ENCODE results near the gene UBTD2. TPM values are rescaled to one million over a fixed set of nuclear protein-coding genes. Genes with fewer than 3 reads are reported as not detected.

The UBTD2 gene
- total and polyA plus RNA-seq, 2 donors (not counting 1 experiment from before 2014, with no cell fraction given): 24.9 to 29.8 TPM

DNA sequence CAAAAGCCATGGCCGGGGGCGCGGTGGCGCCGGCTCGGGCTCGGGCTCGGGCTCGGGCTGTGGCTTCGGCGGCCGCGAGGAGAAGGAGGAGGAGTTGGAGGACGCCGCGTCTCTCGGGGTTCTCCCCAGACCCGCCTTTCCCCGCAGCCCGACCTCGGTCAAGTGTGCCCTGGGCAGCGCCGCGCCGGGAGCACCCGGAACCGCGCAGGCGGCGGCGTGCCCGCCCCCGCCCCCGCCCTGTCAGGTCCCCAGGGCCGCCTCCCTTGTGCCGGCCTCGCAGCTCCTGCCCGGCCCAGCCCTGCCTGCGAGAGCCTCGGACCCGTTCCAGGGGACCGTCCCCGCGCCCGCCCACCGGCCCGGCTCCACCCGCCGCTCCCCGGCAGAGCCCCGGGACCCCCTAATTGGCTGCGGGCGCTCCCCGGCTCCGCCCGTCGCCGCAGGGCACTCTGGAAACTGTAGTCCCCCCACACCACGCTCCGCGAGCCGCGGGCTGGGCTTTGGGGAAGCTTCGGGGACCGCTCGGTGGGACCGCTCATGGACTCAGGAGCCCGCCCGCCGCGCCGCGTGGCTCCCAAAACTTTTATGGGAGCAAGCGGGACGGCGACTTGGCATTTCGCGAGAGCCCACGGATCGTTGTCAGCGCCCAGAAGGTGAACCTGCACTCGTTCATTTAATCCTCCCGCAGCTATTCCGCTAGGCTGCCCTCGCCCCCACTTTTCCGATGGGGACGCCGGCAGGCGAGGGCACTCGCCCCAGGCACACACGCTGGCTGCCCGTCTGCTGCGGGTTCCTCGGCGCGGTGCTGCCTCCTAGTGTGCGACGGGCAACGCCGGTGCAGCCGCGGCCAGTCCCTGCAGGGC is 95.3 kb downstream of the UBTD2 start, which contains the start of gene STK10:
STK10 (minus strand) TSS at position 192 of the 860 bp plus-strand sequence; CDS start at position 10, 182 bp downstream.
- Histone ChIP-seq H3K4me3 (replicated peaks in 1 of 4; ENCODE audit: control extremely low read depth in 1 of 4, insufficient read depth in 1 of 4, low read depth in 3 of 4, low read length in 4 of 4) (peak within 1 kb of the TSS; percentile 60 to 86 (median 78)), H3K36me3 (ENCODE audit: control insufficient read depth, insufficient read depth, low read length) (peaks cover 2% of the 10 kb centered on the region), H3K9ac (ENCODE audit: insufficient read depth, low read length) (peak within 1 kb of the TSS; percentile 67), H3K79me2 (ENCODE audit: control insufficient read depth, insufficient read depth, low read length) (peaks cover 31% of the 10 kb centered on the region), H3K4me2 (ENCODE audit: extremely low read depth, insufficient read depth, low read length) (peak within 1 kb of the TSS; percentile 88), H4K20me1 (ENCODE audit: control insufficient read depth, extremely low read depth, insufficient read depth, low read length) (no peaks in the 10 kb centered on the region), H3K9me3 (ENCODE audit: control insufficient read depth, insufficient read depth, low read depth, low read length) (no peaks in the 10 kb centered on the region), H3K27ac (ENCODE audit: insufficient read depth, low read length) (peak within 1 kb of the TSS; percentile 81), H3K4me1 (ENCODE audit: control insufficient read depth, extremely low read depth, insufficient read depth, low read length) (peaks cover 6% of the 10 kb centered on the region), H2AFZ (ENCODE audit: low read length) (peak within 1 kb of the TSS; percentile 81), H3K27me3 (ENCODE audit: control insufficient read depth, insufficient read depth, low read length) (no peaks in the 10 kb centered on the region)
- no peak for TF ChIP-seq EZH2 (IDR thresholded peaks at IDR 0.05; ENCODE audit: low read length, missing control alignments)
- peak; percentile 74 for TF ChIP-seq CTCF (conservative IDR thresholded peaks at IDR 0.05 in 1 of 2, IDR thresholded peaks at IDR 0.05 in 1 of 2; ENCODE audit: low read depth in 1 of 2, low read length in 2 of 2)
- DNase-seq (ENCODE audit: low read depth in 2 of 2): peak; percentile 89 to 91

DNA sequence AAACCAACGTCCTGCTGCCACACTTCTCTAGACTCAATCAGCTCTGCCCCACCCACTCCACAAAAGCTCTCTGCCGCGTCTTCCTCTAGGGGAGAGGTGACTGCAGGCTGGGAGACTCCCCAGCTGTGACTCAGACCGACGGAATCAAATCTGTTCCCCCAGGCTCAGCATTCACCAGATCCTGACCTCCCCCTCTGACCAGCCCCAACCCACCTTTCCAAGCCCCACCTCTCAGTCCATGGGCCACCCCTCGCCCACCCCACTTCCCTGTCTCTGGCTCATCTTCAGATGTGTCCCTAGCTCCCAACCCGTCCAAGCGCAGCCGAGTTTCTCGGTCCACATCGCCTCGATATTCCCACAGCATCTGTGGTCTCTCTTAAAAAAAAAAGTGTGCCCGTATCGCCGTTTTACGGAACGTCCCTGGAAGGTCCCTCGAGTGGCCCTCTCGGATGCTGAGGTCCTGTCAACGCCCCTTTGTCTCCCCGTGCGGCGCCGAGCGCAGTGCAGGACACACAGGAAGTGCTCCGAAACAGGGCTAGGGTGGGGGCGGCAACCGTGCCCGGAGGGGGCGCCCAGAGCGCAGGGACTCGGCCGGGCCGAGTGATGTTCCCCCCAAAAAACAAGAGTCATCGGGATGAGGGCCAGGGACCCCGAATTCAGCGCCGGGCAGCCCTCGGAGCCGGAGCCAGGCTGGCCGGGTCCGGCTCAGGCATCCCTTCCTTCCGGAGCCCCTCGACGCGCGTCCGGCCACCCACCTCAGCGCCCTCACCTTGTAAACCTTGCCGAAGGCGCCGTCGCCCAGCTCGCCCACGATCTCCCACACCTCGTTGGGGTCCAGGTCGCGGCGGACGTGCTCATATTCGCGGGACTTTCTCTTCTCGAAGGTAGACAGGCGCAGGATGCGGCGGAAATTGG is 96.2 kb downstream of the UBTD2 start:
- DNase-seq (ENCODE audit: low read depth in 2 of 2): peak; percentile 75 to 79
- Histone ChIP-seq H3K36me3 (ENCODE audit: control insufficient read depth, insufficient read depth, low read length) (peaks cover 2% of the 10 kb centered on the region), H3K4me2 (ENCODE audit: extremely low read depth, insufficient read depth, low read length) (peak overlapping the region; percentile 79), H3K4me3 (replicated peaks in 1 of 4; ENCODE audit: control extremely low read depth in 1 of 4, insufficient read depth in 1 of 4, low read depth in 3 of 4, low read length in 4 of 4) (peak overlapping the region; percentile 60 to 86 (median 78)), H3K9me3 (ENCODE audit: control insufficient read depth, insufficient read depth, low read depth, low read length) (no peaks in the 10 kb centered on the region), H3K79me2 (ENCODE audit: control insufficient read depth, insufficient read depth, low read length) (peaks cover 31% of the 10 kb centered on the region), H2AFZ (ENCODE audit: low read length) (peak overlapping the region; percentile 50), H3K4me1 (ENCODE audit: control insufficient read depth, extremely low read depth, insufficient read depth, low read length) (peaks cover 6% of the 10 kb centered on the region), H4K20me1 (ENCODE audit: control insufficient read depth, extremely low read depth, insufficient read depth, low read length) (no peaks in the 10 kb centered on the region), H3K27ac (ENCODE audit: insufficient read depth, low read length) (peak overlapping the region; percentile 81), H3K9ac (ENCODE audit: insufficient read depth, low read length) (peak overlapping the region; percentile 67), H3K27me3 (ENCODE audit: control insufficient read depth, insufficient read depth, low read length) (no peaks in the 10 kb centered on the region)
- TF ChIP-seq CTCF (conservative IDR thresholded peaks at IDR 0.05 in 1 of 2, IDR thresholded peaks at IDR 0.05 in 1 of 2; ENCODE audit: low read depth in 1 of 2, low read length in 2 of 2) (no peak), EZH2 (IDR thresholded peaks at IDR 0.05; ENCODE audit: low read length, missing control alignments) (no peak)

All from fibroblast of lung (primary cell).